Central memory CD4-positive, alpha-beta T cell (primary cell): Measurements from ENCODE around the gene RASSF5.
"Not testable (repeated sequence)": the region's sequence is repeated elsewhere in the genome, so short reads cannot be mapped to it uniquely, and the experiment has no call there.

Experiments
- DNase-seq: peaks from one replicate; pipeline ENCODE4 v3.0.0; 2022

RASSF5 gene

GRCh38 chr1:206575165-206575893, 68.0 kb downstream of the RASSF5 start:
- DNase-seq, result peak; percentile 84

- DNase-seq, result no peak
Measured at GRCh38 chr1:206575894-206576737, 68.8 kb downstream of the RASSF5 start.

GRCh38 chr1:206577626-206578025, 70.3 kb downstream of the RASSF5 start:
- DNase-seq, result no peak

- DNase-seq, result no peak
Measured at GRCh38 chr1:206578068-206578977, 71.0 kb downstream of the RASSF5 start.

GRCh38 chr1:206578978-206579374, 71.6 kb downstream of the RASSF5 start:
- no peak for DNase-seq

- DNase-seq, result peak; percentile 90
Measured at GRCh38 chr1:206579747-206580437, 72.6 kb downstream of the RASSF5 start.

- no peak for DNase-seq
Measured at GRCh38 chr1:206580438-206581113, 73.2 kb downstream of the RASSF5 start.

GRCh38 chr1:206581114-206581497, 73.8 kb downstream of the RASSF5 start:
- DNase-seq, result not testable (repeated sequence)

- DNase-seq, result peak; percentile 80
Measured at GRCh38 chr1:206581571-206581981, 74.2 kb downstream of the RASSF5 start.

- no peak for DNase-seq
Measured at GRCh38 chr1:206582537-206582936, 75.2 kb downstream of the RASSF5 start.

- DNase-seq, result no peak
Measured at GRCh38 chr1:206582971-206583706, 75.8 kb downstream of the RASSF5 start.

- peak; percentile 77 for DNase-seq
Measured at GRCh38 chr1:206583707-206584648, 76.6 kb downstream of the RASSF5 start.

GRCh38 chr1:206584683-206585082, 77.4 kb downstream of the RASSF5 start:
- DNase-seq, result no peak

- no peak for DNase-seq
Measured at GRCh38 chr1:206586501-206587445, 79.4 kb downstream of the RASSF5 start.

GRCh38 chr1:206587904-206588303, 80.6 kb downstream of the RASSF5 start:
- DNase-seq, result no peak

- no peak for DNase-seq
Measured at GRCh38 chr1:206588492-206588891, 81.2 kb downstream of the RASSF5 start.

- no peak for DNase-seq
Measured at GRCh38 chr1:206589206-206589605, 81.9 kb downstream of the RASSF5 start.

- DNase-seq, result peak; percentile 66
Measured at GRCh38 chr1:206590025-206590758, 82.9 kb downstream of the RASSF5 start.
